ENCODE measurements around the gene GGPS1. TPM values are rescaled to one million over a fixed set of nuclear protein-coding genes. Genes with fewer than 3 reads are reported as not detected.
"Not testable (repeated sequence)": the region's sequence is repeated elsewhere in the genome, so short reads cannot be mapped to it uniquely, and the experiment has no call there.

Gene GGPS1
- polyA plus RNA-seq, 3 donors = 52.7 to 62.8 (median 54.0) TPM

DNA sequence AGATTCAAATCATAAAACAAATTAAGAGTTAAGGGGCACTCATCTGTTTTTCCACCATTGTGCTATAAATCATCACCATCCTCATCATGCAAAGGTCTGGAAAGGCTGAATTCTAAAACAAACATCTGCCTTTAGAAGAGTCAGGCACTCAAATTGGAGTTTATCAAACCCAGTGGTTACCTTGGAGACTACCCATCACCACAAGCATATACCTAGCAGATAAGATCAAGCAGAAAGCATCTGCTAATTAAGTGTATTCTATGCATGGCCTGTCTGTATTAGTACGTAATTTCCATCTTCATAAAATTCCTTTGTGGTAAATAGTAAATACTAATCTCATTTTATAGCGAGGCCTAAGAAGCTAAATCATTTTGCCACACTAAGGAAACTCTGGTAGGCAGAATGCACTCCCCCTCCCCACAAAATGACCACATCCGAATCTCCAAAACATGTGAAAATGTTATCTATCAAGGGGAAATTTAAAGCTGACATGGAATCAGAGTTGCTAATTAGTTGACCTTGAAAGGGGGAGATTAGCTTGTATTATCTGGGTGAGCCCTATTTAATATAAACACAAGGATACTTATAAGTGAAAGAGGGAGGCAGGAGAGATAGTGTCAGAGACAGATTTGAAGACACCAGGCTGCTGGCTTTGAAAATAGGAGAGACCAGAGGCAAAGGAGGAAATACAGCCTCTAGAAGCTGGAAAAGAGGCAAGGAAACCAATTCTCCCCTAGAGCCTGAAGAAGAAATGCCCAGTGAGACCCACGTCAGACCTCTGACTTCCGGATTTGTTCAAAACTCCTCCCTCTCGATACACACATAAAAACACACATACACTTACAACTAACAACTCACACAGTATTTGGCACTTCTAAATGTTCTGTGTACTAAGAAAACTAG is 23.6 kb upstream of the GGPS1 start:
- no peak for DNase-seq (ENCODE audit: low read depth in 3 of 3, low spot score in 2 of 3)

DNA sequence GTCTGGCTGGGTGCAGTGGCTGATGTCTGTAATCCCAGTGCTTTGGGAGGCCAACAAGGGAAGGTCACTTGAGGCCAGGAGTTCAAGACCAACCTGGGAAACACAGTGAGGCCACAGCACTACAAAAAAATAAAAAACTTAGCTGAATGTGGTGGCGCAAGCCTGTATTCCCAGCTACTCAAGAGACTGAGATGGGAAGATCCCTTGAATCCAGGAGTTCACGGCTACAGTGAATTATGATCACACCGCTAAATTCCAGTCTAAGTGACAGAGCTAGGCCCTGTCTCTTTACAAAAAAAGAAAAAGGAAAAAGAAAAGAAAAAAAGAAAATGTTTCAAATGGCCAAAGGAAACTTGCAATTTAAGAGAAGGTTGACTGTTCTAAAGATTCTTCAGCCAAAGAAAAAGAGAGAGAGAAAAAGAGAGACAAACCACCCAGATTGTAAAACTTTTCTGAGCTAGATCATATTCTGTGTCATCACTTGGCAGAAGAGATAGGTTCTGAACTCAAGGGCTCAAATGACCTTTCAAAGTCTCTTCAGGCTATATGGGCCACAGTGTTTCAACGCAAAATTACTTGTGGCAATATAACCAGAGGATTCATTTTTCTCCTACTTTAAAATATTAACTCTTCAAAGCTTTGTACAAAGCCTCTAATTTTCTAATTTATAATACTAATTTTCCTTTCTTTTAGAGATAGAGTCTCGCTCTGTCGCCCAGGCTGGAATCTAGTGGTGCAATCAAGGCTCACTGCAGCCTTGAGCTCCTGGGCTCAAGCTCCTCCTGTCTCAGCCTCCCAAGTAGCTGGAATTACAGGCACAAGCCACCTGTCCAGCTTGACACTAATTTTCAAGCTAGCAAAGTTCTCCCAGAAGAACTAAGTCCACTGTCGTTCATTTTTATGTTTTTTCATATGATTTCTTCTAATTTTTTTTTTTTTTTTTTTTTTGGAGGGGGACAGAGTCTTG is 20.9 kb upstream of the GGPS1 start:
- DNase-seq (ENCODE audit: low read depth in 3 of 3, low spot score in 2 of 3) = no peak

DNA sequence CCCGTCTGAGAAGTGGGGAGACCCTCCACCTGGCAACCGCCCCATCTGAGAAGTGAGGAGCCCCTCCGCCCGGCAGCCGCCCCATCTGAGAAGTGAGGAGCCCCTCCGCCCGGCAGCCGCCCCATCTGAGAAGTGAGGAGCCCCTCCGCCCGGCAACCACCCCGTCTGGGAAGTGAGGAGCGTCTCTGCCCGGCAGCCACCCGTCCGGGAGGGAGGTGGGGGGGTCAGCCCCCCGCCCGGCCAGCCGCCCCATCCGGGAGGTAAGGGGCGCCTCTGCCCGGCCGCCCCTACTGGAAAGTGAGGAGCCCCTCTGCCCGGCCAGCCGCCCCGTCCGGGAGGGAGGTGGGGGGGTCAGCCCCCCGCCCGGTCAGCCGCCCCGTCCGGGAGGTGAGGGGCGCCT is 19.2 kb upstream of the GGPS1 start:
- DNase-seq (ENCODE audit: low read depth in 3 of 3, low spot score in 2 of 3) = not testable (repeated sequence)

DNA sequence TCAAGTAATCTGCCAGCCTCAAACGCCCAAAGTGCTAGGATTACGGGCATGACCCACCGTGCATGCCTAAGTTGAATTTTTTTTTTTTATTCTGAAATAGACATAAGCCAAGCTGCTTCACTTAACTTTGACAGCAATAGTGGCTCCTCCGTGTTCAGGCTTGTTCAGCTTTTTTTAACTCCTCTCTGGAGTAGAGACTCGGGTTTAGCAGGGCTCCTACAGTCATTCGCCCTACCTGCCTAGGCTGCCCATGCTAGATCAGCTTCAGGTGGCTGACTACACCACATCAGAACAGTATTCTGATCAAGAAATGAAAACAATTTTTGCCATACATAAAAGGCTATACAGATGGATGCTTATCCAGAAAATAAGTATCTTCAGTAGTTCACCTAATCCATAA is 15.1 kb upstream of the GGPS1 start:
- DNase-seq (ENCODE audit: low read depth in 3 of 3, low spot score in 2 of 3) = no peak

DNA sequence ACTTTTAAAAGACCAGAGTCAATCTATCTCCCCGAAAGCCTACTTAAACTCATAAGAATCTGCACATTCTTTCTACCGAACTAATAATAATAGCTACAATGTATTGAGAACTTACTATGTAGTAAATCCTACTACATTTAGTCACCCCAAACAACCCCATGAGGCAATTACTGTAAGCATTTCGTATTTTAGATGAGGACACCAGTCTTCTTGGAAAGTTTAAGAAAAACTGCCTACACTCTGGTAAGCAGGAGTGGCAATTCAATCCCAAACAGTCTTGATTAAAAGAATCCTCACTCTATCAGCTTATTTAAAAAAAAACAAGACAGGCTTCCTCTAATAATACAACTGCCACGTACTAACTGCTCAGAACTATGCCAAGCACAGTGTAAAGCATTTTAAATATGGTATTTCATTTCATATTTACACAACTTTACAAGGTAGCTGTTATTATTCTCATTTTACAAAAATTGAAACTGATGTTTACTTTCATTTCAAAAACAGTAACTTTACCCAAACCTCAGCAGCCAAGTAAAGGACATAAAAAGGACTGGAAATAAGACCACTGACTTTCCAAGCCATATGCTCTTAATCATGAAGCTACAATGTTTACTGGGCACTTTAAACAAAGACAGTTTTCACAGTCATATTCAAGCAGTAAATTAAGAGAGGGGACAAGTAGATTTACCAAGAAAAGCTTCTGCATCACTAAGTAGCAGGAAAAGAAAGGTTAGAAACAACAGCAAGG is 14.3 kb upstream of the GGPS1 start:
- DNase-seq (ENCODE audit: low read depth in 3 of 3, low spot score in 2 of 3) = no peak

DNA sequence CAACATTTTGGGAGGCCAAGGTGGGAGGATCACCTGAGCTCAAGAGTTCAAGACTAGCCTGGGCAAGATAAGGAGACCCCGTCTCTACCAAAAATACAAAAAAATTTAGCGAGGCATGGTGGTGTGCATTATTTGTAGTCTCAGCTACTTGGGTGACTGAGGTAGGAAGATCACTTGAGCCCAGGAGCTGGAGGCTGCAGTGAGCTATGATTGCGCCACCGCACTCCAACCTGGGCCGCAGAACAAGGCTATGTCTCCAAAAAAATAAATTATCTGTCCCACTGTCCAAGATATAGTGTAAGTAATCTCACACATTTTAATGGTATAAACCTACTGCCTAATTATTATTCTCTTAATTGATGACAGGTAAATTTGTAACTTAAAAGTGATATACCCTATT is 13.2 kb upstream of the GGPS1 start:
- no peak for DNase-seq (ENCODE audit: low read depth in 3 of 3, low spot score in 2 of 3)

DNA sequence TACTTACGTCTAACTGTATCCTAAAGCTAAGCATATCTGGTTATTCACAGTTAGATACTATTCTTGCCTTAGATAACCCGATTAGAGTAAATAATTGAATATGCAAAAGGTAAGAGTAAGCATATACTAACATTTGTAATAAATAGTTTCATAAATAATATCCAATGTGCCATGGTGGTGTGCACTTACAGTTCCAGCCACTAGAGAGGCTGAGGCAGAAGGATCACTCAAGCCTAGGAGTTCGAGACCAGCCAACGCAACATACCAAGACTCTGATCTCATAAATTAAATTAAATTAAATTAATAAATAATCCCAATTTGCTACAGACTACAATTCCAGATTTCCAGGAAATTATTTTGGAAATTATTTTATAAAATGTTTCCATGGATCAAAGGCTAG is 12.6 kb upstream of the GGPS1 start:
- DNase-seq (ENCODE audit: low read depth in 3 of 3, low spot score in 2 of 3) = no peak

DNA sequence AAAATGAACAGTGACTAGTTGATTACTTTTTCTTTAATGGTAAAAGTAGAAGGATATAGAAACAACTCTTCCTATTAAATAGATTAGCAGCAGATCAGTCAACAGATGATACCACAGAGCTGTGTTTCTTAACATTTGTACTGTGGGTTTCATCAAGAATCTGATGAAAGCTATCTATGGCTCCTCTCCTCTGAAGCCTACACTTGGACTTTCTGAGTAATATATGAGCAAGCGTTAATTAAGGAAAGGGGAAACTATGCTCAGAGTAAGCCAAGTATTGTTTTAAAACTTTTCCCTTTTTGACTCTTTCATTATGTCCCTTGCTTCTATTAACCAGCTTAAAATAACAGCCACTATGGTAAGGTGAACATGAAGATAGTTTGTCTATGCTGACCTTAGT is 11.2 kb upstream of the GGPS1 start:
- DNase-seq (ENCODE audit: low read depth in 3 of 3, low spot score in 2 of 3) = no peak

DNA sequence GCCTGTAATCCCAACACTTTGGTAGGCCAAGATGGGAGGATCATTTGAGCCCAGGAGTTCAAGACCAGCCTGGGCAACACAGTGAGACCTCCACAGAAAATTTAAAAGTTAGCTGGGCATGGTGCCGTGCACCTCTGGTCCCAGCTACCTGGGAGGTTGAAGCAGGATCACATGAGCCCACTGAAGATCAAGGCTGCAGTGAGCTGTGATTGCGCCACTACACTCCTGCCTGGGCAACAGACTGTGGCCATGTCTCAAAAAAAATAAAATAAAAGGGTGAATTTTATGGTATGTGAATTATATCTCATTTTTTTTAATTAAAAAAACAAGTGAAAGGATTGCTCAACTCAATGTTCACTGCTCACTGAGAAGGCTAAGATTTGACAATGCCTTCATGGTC is 9.1 kb upstream of the GGPS1 start:
- DNase-seq (ENCODE audit: low read depth in 3 of 3, low spot score in 2 of 3) = no peak

DNA sequence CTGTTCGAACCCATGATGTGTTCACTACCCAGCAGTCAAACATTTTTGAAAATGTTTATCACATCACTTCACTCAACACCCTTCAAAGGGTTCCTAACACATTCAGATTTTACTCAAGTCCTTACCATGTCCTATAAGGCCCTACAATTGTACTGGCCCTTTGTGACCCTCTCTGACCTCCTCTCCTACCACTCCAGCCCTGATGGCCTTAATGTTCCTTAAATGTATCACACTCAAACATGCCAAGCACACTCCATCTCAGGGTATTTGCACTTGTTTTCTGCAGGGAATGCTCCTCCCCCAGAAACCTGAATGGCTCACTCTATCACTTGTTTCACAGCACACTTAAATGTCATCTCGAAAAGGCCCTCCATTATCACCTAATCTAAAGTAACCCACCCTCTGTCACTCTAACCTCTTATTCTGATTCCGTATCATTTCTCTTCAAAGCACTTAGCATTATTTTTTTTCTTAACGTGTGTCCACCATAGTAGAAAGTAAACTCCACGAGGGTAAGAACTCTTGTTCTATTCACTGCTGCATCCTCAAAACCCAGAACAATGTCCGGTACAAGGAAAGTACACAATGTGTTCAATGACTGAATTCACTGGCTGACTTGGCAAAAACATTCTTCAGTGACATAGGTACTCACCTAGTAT is 7.7 kb upstream of the GGPS1 start:
- DNase-seq (ENCODE audit: low read depth in 3 of 3, low spot score in 2 of 3) = no peak

DNA sequence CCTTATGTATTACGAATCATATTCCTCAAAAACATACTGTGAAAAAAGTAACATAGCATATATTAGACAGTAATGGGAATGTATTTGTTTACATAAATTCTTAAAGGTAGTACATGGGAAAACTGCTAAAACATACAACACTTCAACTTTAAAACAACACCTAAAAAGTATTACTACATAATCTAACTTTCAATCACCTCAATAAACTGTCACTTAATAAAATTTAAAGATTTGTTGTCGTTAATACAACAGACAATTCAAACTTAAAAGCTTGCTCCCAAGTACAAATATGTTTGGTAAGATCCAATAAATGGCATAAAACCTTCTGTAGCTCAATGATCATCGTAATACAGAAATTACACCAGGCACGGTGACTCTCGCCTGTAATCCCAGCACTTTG is 4.1 kb upstream of the GGPS1 start:
- no peak for DNase-seq (ENCODE audit: low read depth in 3 of 3, low spot score in 2 of 3)

DNA sequence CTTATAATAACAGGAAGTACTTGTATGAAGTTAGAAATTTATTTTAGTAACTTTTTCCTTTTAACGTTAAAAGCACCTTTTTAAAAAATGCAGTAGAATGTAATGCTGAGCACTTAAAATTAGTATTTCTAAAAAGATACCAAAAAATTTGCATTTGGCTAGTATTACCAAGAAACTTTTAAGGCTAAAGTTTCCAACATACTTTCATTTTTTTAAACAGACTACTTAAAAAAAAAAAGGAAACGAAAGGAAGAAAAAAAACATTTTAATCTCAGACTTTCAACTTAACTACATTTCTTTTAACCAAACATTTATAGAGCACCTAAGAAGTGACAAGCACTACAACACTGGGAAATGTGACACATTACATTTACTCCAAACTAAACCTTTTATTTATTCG is 3.2 kb upstream of the GGPS1 start:
- DNase-seq (ENCODE audit: low read depth in 3 of 3, low spot score in 2 of 3) = no peak

DNA sequence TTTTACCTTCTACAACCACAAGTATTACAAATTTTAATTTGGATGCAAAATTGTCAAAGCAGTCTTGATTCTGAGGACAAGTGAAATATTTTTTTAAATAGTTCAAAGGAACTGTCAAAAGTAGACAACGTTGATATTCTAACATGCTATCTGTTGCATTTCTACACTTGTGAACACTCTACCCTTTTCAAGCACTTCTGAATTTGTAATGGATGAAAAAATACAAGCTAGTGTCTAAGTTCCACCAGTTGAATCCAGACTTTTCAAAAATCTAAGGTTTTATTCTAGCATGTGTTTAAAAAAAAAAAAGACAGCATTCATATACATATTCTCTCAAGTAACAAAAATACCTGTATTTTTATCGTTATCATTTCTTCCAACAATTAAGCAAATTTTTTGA is 2.5 kb upstream of the GGPS1 start:
- no peak for DNase-seq (ENCODE audit: low read depth in 3 of 3, low spot score in 2 of 3)

DNA sequence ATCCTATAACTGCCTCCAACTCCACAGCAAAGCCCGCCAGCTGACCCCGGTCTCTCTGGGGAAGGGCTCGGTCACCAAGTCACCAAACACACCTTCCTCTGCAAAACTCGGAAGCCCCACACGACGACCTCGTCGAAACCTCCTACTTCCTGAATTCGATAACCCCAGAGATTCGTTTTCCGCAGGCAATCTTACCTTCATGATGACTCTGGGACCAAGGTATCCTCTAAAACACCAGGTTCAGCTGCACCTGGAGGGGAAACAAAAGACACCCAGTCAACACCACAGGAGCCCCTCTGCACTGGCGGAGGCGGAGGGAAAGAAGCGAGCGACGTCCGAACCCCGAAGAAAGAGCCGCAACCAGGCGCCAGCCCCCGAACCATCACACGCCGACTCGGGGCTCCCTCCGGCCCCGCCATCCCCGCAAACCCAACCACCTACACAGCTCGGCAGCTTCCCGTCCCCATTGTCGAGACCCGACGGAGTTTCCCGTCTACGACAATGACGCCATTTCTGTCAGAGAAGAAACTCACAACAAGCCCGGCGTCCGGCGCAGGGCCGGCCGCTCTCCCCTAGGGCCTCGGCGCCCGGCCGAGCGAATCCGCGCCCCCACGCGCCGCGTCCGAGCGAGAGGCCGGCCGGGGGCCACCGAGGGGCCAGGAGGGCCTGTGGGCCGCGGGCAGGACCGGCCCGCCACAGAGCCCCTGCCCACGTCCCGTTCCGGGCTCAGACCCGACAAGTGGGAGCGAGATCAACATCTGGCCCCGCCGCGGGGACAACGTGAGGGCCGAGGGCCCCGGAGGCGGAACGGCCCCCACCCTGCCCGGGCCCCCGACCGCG is 1.4 kb upstream of the GGPS1 start:
- peak in 2 of 3 donors; percentile 23 to 29 for DNase-seq (ENCODE audit: low read depth in 3 of 3, low spot score in 2 of 3)

DNA sequence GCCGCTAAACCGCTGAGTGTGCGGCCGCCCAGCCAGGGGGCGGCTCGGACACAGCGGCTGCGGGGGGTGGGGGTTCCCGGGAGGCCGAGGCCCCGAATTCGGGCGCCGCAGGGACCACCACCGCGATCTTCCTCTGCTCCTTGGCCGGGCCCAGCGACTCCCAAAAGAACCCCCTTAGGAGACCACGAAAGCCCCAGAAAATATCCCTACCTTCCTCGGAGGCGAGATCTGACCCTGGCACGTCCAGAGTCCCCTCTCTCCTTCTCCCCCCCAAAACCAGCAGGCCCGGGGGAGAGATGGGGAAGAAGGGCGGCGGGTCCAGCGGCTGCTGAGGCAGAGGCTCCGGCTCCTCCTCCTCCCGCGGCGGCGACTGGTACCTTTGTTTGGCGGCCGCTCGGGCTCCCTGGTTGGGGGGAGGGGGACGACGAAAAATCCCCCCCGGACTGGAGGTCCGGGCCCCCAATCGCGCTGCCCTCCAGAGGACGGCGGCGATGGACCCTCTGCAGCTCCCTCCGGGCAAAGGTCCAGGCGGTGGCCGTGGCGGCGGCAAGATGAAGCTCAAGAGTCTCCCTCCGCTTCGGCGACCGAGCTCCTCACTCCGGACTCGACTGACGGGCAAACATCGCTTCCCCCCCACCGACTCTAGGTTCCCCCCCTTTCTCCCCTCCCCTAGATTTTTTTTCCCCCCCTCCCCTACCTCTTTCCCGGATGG is 655 bp upstream of the GGPS1 start, which contains the start of gene ARID4B:
TSS of gene ARID4B (minus strand) at position 621 of the 712 bp plus-strand sequence. CDS start 1,260 bp downstream, outside the sequence.
- DNase-seq (ENCODE audit: low read depth in 3 of 3, low spot score in 2 of 3) = peak in 1 of 3 donors; percentile 27

DNA sequence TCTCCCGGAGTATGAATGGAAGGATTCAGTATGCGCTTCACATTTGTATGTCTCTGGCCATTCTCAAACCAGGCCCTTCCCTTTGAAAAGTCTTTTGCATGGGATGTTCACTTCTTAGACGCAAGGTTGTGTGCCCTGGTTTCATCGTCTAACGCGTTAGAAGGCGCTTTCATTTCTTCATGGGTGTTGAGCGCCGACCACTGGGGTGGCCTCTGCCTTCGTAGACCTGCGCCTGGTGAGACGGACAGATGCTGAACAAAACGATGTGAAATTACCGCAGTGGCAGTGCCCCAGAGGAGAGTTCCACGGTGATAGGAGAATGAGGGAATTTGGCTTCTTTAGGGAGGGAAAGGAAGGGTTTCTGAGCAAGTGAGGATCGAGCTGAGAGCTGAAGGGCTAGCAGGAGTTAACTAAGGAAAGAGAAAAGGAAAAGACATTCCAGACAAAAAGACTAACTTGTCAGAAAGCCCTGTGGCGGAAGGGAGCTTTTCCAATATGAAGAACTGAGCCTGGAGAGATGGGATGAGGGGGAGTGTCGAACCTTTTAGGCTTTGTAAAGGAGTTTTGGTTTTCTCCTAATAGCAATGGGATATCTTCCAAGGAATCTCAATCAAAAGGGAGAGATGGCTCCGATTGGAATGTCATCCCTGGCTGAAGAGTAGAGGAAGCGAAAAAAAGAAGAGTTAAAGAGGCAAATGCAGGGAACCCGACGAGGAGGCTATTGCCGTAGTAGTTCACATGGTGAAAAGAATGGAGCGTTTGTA is 951 bp downstream of the GGPS1 start:
- DNase-seq (ENCODE audit: low read depth in 3 of 3, low spot score in 2 of 3) = peak in 1 of 3 donors; percentile 23

DNA sequence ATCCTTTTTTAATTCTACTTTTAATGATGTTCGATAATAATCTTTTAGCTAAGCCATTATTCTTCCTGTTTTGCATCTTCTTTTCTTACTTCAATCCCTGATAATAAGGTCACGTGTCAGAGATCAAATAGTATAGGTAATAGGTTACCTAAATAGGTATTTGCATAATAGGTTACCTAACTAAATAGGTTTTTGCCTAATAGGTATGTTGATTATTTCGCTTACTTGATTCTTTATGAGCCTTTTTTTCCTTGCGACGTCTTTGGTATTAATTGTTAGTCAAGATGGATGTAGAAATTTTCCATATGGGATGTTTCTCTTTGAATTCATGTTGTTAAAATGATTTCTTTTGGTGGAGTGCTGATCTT is 2.5 kb downstream of the GGPS1 start:
- DNase-seq (ENCODE audit: low read depth in 3 of 3, low spot score in 2 of 3) = no peak

DNA sequence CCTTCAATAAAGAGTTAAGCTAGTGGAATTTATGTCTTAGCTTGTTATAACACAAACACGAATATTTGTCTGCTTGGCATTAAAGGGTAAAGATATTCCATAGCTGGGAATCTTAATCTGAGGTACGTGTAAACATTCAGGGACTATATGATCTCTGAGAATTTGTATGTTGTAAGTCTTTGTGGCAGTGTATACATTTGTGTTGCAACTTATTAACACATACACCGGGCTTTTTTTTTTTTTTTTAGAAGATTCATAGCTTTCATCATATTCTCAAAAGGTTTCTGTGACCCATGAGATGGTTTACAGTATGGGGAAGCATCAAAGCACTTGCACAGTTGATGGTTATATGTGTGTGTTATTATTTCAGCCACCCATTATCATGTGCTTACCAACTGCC is 3.0 kb downstream of the GGPS1 start:
- DNase-seq (ENCODE audit: low read depth in 3 of 3, low spot score in 2 of 3) = no peak
